Ascending aorta (tissue), 2 donors: ENCODE data around the gene ZNF800. TPM values are rescaled to one million over a fixed set of nuclear protein-coding genes. Genes with fewer than 3 reads are reported as not detected.

Experiments
- DNase-seq, 2 donors: peaks; one replicate each; pipeline ENCODE4 v3.0.0-alpha.2; 2019; ENCODE audit warnings: low spot score in 2 of 2
- H3K27ac ChIP-seq, 2 donors: fragments of 200-600 bp; sonication (generic); one replicate each; pipeline ENCODE4 v1.5.1; 2016 to 2017; ENCODE audit warnings: mild to moderate bottlenecking in 1 of 2
- H3K27me3 ChIP-seq: fragments of 200-600 bp; sonication (generic); one replicate; pipeline ENCODE4 v1.5.1; 2017
- H3K36me3 ChIP-seq, 2 donors: fragments of 200-600 bp; sonication (generic); one replicate each; pipeline ENCODE4 v1.5.1; 2016
- H3K4me1 ChIP-seq, 2 donors: fragments of 200-600 bp; sonication (generic); one replicate each; pipeline ENCODE4 v1.5.1; 2016 to 2017; ENCODE audit warnings: mild to moderate bottlenecking in 1 of 2
- H3K4me3 ChIP-seq, 2 donors: fragments of 200-600 bp; sonication (generic); one replicate each; pipeline ENCODE4 v1.5.1; 2016 to 2017; ENCODE audit warnings: mild to moderate bottlenecking in 1 of 2
- H3K9me3 ChIP-seq, 2 donors: fragments of 200-600 bp; sonication (generic); one replicate each; pipeline ENCODE4 v1.5.1; 2016
- intact Hi-C: fragments of 100-400 bp; cut with DNase I; formaldehyde crosslinking; loops from one replicate; pipeline ENCODE4 v1.15.1; 2023
- total RNA-seq: library from RNA; depleted of rRNA; stranded (reverse); fragments of >200 nt; gene quantifications from one replicate; pipeline ENCODE4 v1.1.0, GENCODE V29; 2016
- TF ChIP-seq, protein P1 (sequence below), 3 experiments: fragments of 200-600 bp in 2 of 3; fragments of 450-650 bp in 1 of 3; sonication (generic) in 2 of 3; IDR thresholded peaks; one replicate each; pipeline ENCODE4 v1.5.1; 2016 to 2019; ENCODE audit warnings: antibody characterized with exemption in 3 of 3, mild to moderate bottlenecking in 1 of 3, moderate library complexity in 1 of 3

ZNF800 gene
- total RNA-seq, 1 donor from 2014 or later: 36.9 TPM

DNA sequence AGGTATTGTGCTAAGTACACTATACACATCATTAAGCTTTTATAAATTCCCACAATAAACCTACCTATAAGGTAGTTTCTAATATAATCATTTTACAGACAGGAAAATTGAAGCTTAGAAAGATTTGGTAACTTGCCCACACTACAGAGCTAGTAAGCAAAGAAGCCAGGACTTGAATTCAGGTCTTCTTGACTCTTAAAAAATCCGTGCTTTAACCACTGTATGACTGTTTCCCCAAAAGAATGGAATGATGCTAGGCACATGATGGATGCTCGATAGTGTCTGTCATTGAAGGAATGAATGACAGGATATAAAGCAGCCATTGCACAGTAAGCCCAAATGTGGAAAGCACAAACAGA, 26.6 kb downstream of the ZNF800 start:
- Histone ChIP-seq H3K27ac (no peak overlapping the region), H3K27me3 (no peaks in the 10 kb centered on the region), H3K4me3 (no peak overlapping the region), H3K4me1 (no peaks in the 10 kb centered on the region), H3K36me3 (peaks cover 4 to 24% of the 10 kb centered on the region in 2 donors), H3K9me3 (no peaks in the 10 kb centered on the region)
- no peak for DNase-seq
- intact Hi-C loops: no loop called here
- TF ChIP-seq, protein P1, sequence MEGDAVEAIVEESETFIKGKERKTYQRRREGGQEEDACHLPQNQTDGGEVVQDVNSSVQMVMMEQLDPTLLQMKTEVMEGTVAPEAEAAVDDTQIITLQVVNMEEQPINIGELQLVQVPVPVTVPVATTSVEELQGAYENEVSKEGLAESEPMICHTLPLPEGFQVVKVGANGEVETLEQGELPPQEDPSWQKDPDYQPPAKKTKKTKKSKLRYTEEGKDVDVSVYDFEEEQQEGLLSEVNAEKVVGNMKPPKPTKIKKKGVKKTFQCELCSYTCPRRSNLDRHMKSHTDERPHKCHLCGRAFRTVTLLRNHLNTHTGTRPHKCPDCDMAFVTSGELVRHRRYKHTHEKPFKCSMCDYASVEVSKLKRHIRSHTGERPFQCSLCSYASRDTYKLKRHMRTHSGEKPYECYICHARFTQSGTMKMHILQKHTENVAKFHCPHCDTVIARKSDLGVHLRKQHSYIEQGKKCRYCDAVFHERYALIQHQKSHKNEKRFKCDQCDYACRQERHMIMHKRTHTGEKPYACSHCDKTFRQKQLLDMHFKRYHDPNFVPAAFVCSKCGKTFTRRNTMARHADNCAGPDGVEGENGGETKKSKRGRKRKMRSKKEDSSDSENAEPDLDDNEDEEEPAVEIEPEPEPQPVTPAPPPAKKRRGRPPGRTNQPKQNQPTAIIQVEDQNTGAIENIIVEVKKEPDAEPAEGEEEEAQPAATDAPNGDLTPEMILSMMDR (IDR thresholded peaks at IDR 0.05): no peak

DNA sequence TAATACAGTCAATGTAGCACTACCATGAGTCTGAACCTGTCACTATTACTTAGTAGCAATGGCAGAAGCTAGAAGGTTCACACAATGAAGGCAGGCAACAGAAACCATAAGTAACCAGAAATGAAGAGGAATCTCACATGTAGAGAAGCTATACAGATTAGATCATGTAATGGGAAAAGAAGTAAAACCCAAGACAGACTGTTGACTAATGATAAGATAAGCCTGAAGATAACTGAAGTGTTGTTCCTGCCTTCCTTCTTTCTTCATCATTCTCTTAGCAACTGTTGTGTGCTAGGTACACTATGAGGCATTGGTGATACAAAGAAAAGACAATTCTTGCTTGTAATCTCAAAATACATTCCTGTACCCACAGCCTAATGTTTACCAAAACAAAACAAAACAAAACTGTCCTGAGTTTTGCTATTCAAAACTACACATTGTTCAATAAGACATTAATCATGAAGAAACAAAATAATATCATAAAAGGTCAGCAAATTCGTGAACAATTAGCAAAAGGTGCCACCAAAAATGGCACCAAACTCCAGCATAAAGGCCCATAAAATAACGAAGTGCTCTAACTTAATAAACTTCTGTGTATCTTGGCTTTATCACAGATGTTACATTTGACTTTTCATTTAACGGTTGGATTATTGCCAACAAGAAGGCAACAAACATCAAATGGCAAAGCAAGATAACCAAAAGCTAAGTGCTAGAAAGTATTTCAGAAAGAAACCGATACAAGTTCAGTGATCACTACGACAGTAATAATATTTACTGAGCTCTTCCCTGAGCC, 27.1 kb downstream of the ZNF800 start:
- TF ChIP-seq, protein P1 (IDR thresholded peaks at IDR 0.05): no peak
- Histone ChIP-seq H3K27ac (no peak overlapping the region), H3K9me3 (no peaks in the 10 kb centered on the region), H3K27me3 (no peaks in the 10 kb centered on the region), H3K4me1 (no peaks in the 10 kb centered on the region), H3K4me3 (no peak overlapping the region), H3K36me3 (peaks cover 4 to 29% of the 10 kb centered on the region in 2 donors)
- DNase-seq: no peak
- intact Hi-C loops: no loop called here

DNA sequence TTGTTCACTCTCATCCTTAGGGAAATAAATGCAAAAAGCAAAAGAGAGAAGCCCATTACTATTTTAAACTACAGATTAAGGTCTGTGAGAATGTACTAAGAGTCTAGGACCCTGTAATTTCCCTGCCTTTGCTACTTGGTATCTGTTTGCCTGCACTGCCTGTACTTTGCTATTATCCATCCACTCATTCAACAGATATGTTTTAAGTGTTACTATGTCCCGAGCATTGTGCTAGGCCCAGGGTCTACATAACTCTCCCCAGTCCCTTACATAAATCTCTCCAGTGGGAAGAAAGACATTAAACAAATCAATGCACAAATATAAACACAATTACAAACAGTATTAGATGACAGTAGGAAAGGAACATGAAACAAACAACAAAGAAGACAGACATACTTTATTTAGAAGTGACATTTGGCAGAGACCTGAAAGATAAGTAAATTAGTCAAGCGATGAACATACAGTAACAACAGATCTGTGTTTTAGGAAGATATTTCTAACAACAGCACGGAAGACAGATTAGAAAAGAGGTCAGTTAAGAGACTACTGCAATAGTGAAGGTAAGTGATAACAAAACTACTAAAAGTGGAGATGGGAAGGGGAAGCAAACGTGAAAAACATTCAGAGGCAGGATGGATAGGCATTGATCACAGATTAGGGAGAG, 30.0 kb downstream of the ZNF800 start:
- intact Hi-C loops: no loop called here
- Histone ChIP-seq H3K4me3 (no peak overlapping the region), H3K36me3 (peaks cover 4 to 29% of the 10 kb centered on the region in 2 donors), H3K27ac (no peak overlapping the region), H3K27me3 (no peaks in the 10 kb centered on the region), H3K9me3 (no peaks in the 10 kb centered on the region), H3K4me1 (no peaks in the 10 kb centered on the region)
- TF ChIP-seq, protein P1 (IDR thresholded peaks at IDR 0.05): no peak
- no peak for DNase-seq

DNA sequence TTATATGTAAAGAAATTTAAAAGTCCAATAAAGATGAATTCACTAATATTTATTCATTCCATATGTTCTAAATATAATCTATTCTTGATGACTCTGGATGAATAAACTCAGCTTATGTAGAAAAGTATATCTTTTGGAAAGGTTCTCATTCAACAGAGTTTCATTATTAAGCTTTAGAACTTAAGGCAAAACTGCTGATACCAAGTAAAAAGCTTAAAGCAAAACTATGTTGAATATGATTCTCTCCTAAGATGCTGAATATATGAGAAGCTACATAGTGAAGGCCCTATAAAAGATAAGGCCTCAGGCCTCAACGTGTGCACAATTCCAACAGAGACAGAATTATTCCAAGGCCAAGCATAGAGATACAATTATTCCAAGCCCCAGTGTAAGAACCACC, 30.8 kb downstream of the ZNF800 start:
- Histone ChIP-seq H3K36me3 (peaks cover 4 to 25% of the 10 kb centered on the region in 2 donors), H3K27ac (no peak overlapping the region), H3K4me3 (no peak overlapping the region), H3K4me1 (no peaks in the 10 kb centered on the region), H3K9me3 (no peaks in the 10 kb centered on the region), H3K27me3 (no peaks in the 10 kb centered on the region)
- TF ChIP-seq, protein P1 (IDR thresholded peaks at IDR 0.05): no peak
- DNase-seq: no peak
- intact Hi-C loops: no loop called here

DNA sequence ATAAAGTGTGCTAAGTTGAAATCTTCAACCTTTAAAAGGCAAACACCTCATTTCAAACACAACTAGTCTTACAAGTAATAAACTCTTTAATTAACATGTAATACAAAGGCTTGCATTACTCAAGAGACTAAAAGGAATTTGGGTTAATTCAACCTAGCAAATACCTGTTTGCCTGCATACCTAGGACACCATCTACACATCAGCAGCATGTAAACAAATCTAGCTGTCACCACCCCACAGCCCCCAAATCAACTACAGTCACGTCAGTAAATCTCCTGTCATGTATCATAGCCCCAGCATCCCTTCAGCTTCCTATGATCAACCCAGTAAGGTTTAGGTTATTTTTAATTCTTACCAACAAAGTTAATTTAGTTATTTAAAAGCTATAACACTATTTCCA, 33.5 kb downstream of the ZNF800 start:
- H3K4me1 ChIP-seq: no peaks in the 10 kb centered on the region
- no peaks in the 10 kb centered on the region for H3K27me3 ChIP-seq
- no peak for DNase-seq
- H3K27ac ChIP-seq: no peak overlapping the region
- peaks cover 4 to 10% of the 10 kb centered on the region in 2 donors for H3K36me3 ChIP-seq
- intact Hi-C loops: no loop called here
- no peaks in the 10 kb centered on the region for H3K9me3 ChIP-seq
- H3K4me3 ChIP-seq: no peak overlapping the region
- TF ChIP-seq, protein P1 (IDR thresholded peaks at IDR 0.05): no peak
